Left renal cortex interstitium (tissue), 4 donors: Measurements from ENCODE around the gene DEPDC1B. TPM values are rescaled to one million over a fixed set of nuclear protein-coding genes. Genes with fewer than 3 reads are reported as not detected.
"Not testable (repeated sequence)": the region's sequence is repeated elsewhere in the genome, so short reads cannot be mapped to it uniquely, and the experiment has no call there.

Experiments used
- DNase-seq, 4 donors: peaks; one replicate each; pipeline ENCODE4 v3.0.0-alpha.2; 2013; ENCODE audit warnings: low read depth in 4 of 4, low spot score in 2 of 4, missing footprints in 1 of 4
- polyA plus RNA-seq, 4 donors: library from polyadenylated mRNA; unstranded; fragments of 120-200 nt; gene quantifications; one replicate each; pipeline ENCODE4 v1.2.1, GENCODE V29; 2013; ENCODE audit not compliant: insufficient read length in 4 of 4

The DEPDC1B gene
- polyA plus RNA-seq, 4 donors = 23.8 to 29.0 (median 26.9) TPM

- DNase-seq = no peak
Observed at GRCh38 chr5:60668686-60669304, 31.2 kb downstream of the DEPDC1B start.

DNA sequence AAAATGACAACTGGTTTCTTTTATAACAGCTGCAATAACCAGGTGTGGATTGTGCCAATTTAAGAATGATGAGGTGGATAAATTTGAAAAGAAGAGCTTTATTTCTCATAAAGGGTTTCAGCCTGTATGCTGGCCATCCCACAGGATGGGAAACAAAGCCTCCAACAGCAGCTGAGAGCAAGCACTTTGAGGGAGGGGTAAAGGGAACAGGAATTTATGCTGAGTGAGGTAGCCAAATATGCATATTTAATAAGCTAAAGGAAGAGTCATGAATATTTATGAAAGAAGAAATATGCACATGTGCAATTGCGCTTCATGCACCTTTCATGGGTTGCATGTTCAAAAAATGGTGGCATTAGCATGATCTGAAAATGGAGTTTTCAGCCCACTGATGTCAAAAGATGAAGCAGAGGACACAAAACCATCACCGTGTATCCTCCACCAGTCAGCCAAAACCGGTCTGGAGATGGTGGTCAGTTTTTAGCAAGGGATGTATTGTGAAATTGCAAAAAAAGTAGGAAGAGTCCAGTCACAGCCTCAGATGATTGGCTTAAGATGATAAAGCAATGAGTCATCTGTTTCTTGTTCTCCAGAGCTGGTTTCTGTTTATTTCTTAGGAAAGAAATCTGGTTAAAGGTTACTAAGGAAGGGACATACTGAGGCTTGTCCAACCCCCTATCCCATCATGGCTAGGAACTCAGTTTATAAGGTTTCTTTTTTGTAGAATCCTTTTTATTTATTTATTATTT is 47.9 kb downstream of the DEPDC1B start:
- DNase-seq = no peak

DNA sequence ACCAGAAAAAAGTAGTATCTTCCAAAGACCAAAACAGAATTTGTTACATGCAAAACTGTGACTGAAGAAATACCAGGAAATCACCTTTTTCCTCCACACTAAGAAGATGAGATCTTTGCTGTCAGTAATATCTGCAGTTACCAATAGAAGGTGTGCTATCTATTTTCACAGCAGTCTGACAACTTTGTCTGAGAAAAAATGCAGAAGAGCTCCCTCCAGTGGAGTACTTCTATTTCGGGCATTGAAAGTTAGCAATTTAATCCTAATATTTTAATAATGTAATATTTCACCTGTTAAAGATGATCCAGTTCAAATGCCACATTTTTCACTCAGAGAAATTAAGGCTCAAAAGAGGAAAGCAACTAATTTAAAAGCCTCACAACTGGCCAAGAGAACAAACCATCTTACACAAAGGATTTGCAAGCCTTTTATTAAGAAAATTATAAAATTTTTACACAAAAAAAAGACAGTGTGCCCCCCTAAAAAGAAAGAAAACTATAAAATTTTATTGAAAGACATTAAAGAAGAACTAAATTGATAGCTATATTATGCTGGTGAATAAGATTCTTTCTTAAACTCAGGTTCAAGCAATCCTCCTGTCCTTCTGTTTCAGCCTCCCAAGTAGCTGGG is 50.6 kb downstream of the DEPDC1B start:
- no peak for DNase-seq

GRCh38 chr5:60648175-60648574 is 51.8 kb downstream of the DEPDC1B start:
- DNase-seq = no peak

GRCh38 chr5:60640901-60641300 is 59.1 kb downstream of the DEPDC1B start:
- no peak for DNase-seq

DNA sequence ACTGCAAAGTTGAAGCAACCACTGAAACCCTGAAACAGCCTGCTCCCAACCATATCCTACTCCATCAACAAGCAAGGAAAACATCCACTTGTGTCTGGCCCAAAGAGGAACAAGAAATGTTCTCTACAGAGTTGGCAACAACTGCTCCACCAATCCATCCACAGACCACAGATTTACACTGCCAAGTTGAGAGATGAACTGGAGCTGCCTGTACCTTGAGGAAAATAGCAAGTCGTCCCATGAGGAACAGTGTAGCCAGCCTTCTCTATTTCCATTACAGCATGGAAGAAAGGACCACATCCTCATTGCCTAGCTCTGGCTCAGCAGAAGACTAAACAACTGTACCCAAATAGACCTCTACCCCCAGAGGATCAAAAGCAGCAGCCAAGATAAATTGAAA is 60.4 kb downstream of the DEPDC1B start:
- no peak for DNase-seq

DNA sequence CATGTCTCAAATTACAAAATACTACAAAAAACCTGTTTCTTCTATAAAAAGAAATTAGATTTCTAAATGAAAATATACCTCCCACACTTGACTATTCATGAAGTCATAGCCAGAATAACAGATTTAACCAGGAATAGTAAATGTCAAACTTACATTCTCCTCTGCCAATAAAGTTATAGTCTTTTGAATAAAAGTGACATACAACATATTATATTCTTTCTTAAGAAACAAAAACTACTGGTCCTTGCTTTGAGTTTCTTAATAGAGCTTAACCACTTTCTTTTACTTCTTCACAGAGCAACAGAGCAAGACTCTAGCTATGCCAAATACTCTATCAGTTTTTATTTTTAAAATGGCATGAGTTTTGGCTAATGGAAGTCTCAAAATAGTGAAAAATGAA is 61.7 kb downstream of the DEPDC1B start:
- no peak for DNase-seq

GRCh38 chr5:60636644-60637043 is 63.3 kb downstream of the DEPDC1B start:
- no peak for DNase-seq

DNA sequence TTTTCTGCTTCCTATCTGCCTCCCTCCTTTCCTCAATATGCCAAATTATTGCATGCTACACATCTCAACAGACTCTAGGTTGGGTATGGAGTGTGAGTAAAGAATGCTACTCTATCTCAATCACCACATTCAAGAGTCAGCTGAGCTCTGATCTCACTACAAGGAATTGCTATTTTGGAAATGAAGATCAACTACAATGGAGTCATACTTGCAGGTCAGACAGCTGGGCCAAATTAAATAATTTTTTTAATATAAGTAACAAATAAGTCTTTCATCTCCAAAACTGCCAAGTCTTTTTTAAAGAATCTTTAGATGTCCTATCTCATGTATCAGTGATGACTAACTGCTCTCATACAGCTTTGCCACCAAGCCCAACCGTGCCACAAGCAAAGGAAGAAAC is 64.0 kb downstream of the DEPDC1B start:
- DNase-seq = no peak

- DNase-seq = no peak
Observed at GRCh38 chr5:60634051-60634450, 65.9 kb downstream of the DEPDC1B start.

- no peak for DNase-seq
Observed at GRCh38 chr5:60633341-60633740, 66.6 kb downstream of the DEPDC1B start.

GRCh38 chr5:60632153-60632552 is 67.8 kb downstream of the DEPDC1B start:
- no peak for DNase-seq

DNA sequence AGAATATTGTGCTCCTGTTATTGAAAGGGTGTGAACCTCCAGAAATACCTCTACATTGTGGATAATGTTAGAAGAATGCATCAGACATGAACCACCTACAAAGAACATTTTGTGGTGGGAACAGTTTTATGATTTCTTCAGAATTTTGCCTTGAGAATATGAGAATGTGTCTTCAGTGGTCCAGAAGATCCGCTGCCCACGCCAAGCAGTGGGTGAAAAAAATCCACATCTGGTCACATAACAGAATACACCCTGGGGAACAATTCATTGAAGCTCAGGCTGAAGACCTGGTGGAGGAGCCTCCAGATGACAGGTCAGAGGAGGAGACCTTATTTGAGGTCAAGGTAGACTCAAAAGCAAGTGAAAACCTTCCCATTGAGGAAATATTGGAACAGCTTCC is 69.1 kb downstream of the DEPDC1B start:
- DNase-seq = no peak

- no peak for DNase-seq
Observed at GRCh38 chr5:60630179-60630578, 69.8 kb downstream of the DEPDC1B start.

GRCh38 chr5:60624875-60625274 is 75.1 kb downstream of the DEPDC1B start:
- not testable (repeated sequence) for DNase-seq

DNA sequence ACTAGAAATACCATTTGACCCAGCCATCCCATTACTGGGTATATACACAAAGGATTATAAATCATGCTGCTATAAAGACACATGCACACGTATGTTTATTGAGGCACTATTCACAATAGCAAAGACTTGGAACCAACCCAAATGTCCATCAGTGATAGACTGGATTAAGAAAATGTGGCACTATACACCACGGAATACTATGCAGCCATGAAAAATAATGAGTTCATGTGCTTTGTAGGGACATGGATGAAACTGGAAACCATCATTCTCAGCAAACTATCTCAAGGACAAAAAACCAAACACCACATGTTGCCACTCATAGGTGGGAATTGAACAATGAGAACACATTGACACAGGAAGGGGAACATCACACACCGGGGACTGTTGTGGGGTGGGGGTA is 79.2 kb downstream of the DEPDC1B start:
- DNase-seq = not testable (repeated sequence)

DNA sequence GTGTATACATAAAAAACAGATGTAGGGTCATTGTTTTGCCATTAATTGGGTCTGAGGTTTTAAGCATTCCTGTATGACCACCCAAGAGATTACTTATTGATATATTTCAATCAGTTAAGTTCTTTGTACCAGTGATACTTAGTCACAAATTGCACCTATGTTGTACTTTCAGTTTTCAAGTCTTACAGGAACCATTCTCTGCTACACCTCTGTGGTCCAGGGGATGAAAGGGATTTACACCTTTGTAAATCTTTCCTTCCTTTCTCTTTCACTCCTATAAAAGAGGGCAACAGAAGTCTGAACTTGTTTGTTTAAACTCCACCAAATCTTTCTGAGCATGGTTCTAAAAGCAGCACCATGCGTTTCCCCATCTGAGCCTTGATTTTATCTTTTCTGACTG is 86.1 kb downstream of the DEPDC1B start:
- no peak for DNase-seq

GRCh38 chr5:60611099-60611740 is 88.7 kb downstream of the DEPDC1B start:
- no peak for DNase-seq

- no peak for DNase-seq
Observed at GRCh38 chr5:60604771-60605170, 95.2 kb downstream of the DEPDC1B start.

GRCh38 chr5:60598424-60598823 is 101.5 kb downstream of the DEPDC1B start:
- DNase-seq = no peak

DNA sequence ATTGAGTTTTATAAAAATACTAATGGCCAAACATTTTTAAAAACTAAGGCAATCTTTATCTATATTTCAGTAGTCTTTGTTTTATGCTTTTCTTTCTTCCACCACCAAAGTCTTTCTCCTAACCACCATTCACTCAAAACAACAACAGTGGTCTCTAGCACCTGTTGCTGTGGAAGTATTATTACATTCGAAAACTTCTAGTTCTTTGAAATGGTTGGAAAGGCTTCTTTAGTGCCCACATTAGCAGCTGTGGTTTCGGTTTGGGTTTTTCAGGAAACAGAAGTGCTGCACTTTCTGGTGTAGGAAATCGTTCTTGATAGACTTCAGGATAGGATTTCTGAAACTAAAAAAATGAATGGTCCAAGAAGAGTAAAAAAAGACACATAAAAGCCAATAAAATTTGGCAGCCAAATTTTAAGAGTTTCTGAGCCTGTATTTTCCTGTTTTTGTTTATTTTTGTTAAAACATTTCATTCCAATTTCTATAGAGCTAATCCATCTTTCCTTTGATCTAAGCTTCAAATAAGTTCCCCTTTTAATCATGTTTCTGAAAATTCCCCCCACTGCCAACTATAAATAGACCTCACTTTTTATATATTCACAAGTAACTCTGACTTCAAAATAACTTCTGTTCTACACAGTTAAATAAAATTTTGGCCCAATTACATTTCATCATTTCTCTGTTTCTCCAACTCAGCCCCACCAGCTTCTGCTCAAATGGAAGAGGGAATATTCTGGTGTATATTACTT is 102.2 kb downstream of the DEPDC1B start:
- DNase-seq = no peak
